ENCODE data around the gene P2RY2.

GRCh38 chr11:73233692-73234470 is 15.8 kb downstream of the P2RY2 start:
- TF ChIP-seq POLR2A (IDR thresholded peaks at IDR 0.05) (no peak), POLR2AphosphoS5 (IDR thresholded peaks at IDR 0.05) (peak in 1 of 4 donors; percentile 21)
- TF ChIP-seq, protein P1, sequence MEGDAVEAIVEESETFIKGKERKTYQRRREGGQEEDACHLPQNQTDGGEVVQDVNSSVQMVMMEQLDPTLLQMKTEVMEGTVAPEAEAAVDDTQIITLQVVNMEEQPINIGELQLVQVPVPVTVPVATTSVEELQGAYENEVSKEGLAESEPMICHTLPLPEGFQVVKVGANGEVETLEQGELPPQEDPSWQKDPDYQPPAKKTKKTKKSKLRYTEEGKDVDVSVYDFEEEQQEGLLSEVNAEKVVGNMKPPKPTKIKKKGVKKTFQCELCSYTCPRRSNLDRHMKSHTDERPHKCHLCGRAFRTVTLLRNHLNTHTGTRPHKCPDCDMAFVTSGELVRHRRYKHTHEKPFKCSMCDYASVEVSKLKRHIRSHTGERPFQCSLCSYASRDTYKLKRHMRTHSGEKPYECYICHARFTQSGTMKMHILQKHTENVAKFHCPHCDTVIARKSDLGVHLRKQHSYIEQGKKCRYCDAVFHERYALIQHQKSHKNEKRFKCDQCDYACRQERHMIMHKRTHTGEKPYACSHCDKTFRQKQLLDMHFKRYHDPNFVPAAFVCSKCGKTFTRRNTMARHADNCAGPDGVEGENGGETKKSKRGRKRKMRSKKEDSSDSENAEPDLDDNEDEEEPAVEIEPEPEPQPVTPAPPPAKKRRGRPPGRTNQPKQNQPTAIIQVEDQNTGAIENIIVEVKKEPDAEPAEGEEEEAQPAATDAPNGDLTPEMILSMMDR (IDR thresholded peaks at IDR 0.05), result no peak

Data from sigmoid colon (tissue), 4 donors.